ENCODE measurements around the gene FOXP2. TPM values are rescaled to one million over a fixed set of nuclear protein-coding genes. Genes with fewer than 3 reads are reported as not detected.
"Not testable (repeated sequence)": the region's sequence is repeated elsewhere in the genome, so short reads cannot be mapped to it uniquely, and the experiment has no call there.

The FOXP2 gene
- total RNA-seq, 4 donors from 2014 or later, result 5.6 to 22.1 (median 6.7) TPM

DNA sequence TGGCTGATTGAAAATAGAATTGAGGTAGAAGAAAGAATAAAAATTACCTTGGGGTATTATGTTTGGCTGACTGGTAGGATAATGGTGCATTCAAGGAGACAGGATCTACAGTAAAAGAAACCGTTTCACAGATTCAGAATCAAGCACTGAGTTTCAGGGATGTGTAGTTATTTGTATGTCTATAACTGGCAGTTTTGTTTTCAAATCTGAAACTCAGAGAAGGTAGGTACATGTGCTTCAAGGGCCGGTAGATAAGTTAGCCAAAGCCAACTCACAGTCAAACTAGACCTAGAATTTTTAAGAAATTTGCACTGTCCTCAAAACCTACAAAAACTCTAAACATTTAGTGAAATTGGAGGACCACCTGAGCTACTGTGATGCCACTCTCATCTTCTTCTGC, 191.5 kb downstream of the FOXP2 start:
- intact Hi-C loops (cut with DNase I), result no loop called here
- TF ChIP-seq POLR2A (IDR thresholded peaks at IDR 0.05) (no peak), CTCF (IDR thresholded peaks at IDR 0.05) (no peak)
- no peak for DNase-seq
- no peaks in the 10 kb centered on the region for H3K4me1 ChIP-seq
- H3K9me3 ChIP-seq, result no peaks in the 10 kb centered on the region
- WGBS, 2 donors, result 79 to 89% methylated on average over 2 of the region's 2 CpGs
- H3K4me3 ChIP-seq, result no peak overlapping the region
- H3K36me3 ChIP-seq, result no peaks in the 10 kb centered on the region
- H3K27ac ChIP-seq, result no peak overlapping the region
- no peaks in the 10 kb centered on the region for H3K27me3 ChIP-seq

GRCh38 chr7:114608822-114609221, 194.2 kb downstream of the FOXP2 start:
- DNase-seq; H3K4me1 ChIP-seq; H3K4me3 ChIP-seq; H3K27me3 ChIP-seq; H3K36me3 ChIP-seq; intact Hi-C loops (cut with DNase I); H3K9me3 ChIP-seq; H3K27ac ChIP-seq: not testable (repeated sequence)
- 85 to 90% methylated on average over 11 of the region's 11 CpGs for WGBS, 2 donors

DNA sequence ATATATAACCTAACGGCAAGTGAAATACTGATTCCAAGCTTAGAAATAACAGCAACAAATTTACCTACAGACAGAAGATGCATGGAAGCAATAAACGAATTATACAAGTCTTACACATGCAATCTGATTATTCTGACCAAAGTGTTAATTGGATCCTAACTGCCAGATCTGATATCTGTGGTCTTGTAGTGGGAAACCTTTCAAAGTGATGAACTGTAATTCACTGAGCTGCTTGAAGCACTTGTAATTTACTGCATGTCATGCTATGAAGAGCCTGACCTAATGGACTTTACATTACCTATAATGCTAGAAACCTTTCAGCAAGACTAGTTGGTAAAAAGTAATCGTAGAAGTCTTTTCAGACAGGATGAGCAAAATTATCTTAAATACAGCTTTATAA, 205.6 kb downstream of the FOXP2 start:
- no peak overlapping the region for H3K27ac ChIP-seq
- H3K36me3 ChIP-seq, result no peaks in the 10 kb centered on the region
- no peak for TF ChIP-seq POLR2A (IDR thresholded peaks at IDR 0.05)
- TF ChIP-seq CTCF (IDR thresholded peaks at IDR 0.05), result no peak
- H3K9me3 ChIP-seq, result no peaks in the 10 kb centered on the region
- no peak overlapping the region for H3K4me3 ChIP-seq
- H3K27me3 ChIP-seq, result no peaks in the 10 kb centered on the region
- no peak for DNase-seq
- no peaks in the 10 kb centered on the region for H3K4me1 ChIP-seq
- intact Hi-C loops (cut with DNase I), result no loop called here
- 73 to 77% methylated on average over 3 of the region's 3 CpGs for WGBS, 2 donors

- Histone ChIP-seq H3K9me3 (no peaks in the 10 kb centered on the region), H3K4me1 (no peaks in the 10 kb centered on the region), H3K27me3 (no peaks in the 10 kb centered on the region), H3K27ac (no peak overlapping the region), H3K4me3 (no peak overlapping the region), H3K36me3 (no peaks in the 10 kb centered on the region)
- TF ChIP-seq CTCF (IDR thresholded peaks at IDR 0.05) (no peak), POLR2A (IDR thresholded peaks at IDR 0.05) (no peak)
- intact Hi-C loops (cut with DNase I), result no loop called here
- no peak for DNase-seq
- 67 to 87% methylated on average over 1 of the region's 1 CpG for WGBS, 2 donors
Observed at GRCh38 chr7:114622221-114622620, 207.6 kb downstream of the FOXP2 start.

DNA sequence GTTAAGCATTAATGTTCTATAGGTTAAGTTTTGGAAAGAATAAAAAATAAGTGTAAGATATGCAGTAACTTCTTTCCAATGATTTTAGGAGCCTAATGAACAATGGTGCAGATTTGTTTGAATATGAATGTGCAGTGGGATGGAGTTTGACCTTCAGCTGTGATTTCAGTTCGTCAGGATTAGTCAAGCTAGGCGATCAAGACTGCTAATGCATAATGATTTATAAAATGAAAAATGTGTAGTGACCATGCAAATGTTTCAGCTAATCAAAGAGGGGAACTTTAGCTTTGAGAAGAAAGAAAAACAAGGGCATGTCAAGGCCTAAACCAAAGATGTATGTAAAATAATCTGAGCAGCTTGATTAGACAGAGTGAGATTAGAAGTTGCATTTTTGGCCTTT, 208.5 kb downstream of the FOXP2 start:
- intact Hi-C loops (cut with DNase I), result no loop called here
- 57% methylated on average over 2 of the region's 2 CpGs for WGBS, 2 donors
- no peak for TF ChIP-seq POLR2A (IDR thresholded peaks at IDR 0.05)
- TF ChIP-seq CTCF (IDR thresholded peaks at IDR 0.05), result no peak
- Histone ChIP-seq H3K27ac (no peak overlapping the region), H3K9me3 (no peaks in the 10 kb centered on the region), H3K4me1 (no peaks in the 10 kb centered on the region), H3K4me3 (no peak overlapping the region), H3K36me3 (no peaks in the 10 kb centered on the region), H3K27me3 (no peaks in the 10 kb centered on the region)
- no peak for DNase-seq

GRCh38 chr7:114627231-114627630, 212.6 kb downstream of the FOXP2 start:
- no peak overlapping the region for H3K27ac ChIP-seq
- H3K9me3 ChIP-seq, result no peaks in the 10 kb centered on the region
- intact Hi-C loops (cut with DNase I), result no loop called here
- DNase-seq, result no peak
- H3K36me3 ChIP-seq, result peaks cover 0 to 26% (median 0%) of the 10 kb centered on the region in 3 donors
- no peak overlapping the region for H3K4me3 ChIP-seq
- no peaks in the 10 kb centered on the region for H3K4me1 ChIP-seq
- H3K27me3 ChIP-seq, result no peaks in the 10 kb centered on the region
- no peak for TF ChIP-seq POLR2A (IDR thresholded peaks at IDR 0.05)
- TF ChIP-seq CTCF (IDR thresholded peaks at IDR 0.05), result no peak
- 65 to 68% methylated on average over 3 of the region's 3 CpGs for WGBS, 2 donors
